22Rv1 (cell line): Measurements from ENCODE around the gene HK1.

ENCODE experiments used
- CTCF ChIP-seq: fragments of 450-650 bp; IDR thresholded peaks from 2 replicates; pipeline ENCODE4 v1.5.1; 2017; ENCODE audit warnings: mild to moderate bottlenecking
- ZFX ChIP-seq: fragments of 450-650 bp; IDR thresholded peaks from 2 replicates; pipeline ENCODE4 v1.6.1; 2017; ENCODE audit warnings: antibody characterized with exemption, borderline replicate concordance

- TF ChIP-seq ZFX (no peak), CTCF (no peak)
Measured at GRCh38 chr10:69317626-69318105, 39.4 kb downstream of the HK1 start.
